ENCODE measurements around the gene PPP2R2C. TPM values are rescaled to one million over a fixed set of nuclear protein-coding genes. Genes with fewer than 3 reads are reported as not detected.

Gene PPP2R2C
- total RNA-seq, 1 experiment from 2014 or later, result 32.9 TPM

- H3K9me2 ChIP-seq (ENCODE audit: insufficient read depth), result no peaks in the 10 kb centered on the region
- ATAC-seq (no peak), DNase-seq (ENCODE audit: low read depth, low spot score) (no peak)
- no peak overlapping the region for H3K9ac ChIP-seq (ENCODE audit: low read length)
- RAD21 ChIA-PET (ENCODE audit: low non-redundant PET in 1 of 2, low total read pairs in 2 of 2, uncharacterized antibody in 2 of 2, unreplicated experiment in 2 of 2), result no interaction called here
- H3K9me3 ChIP-seq (ENCODE audit: control insufficient read depth in 1 of 2, insufficient read depth in 1 of 2, low read depth in 1 of 2, low read length in 2 of 2), result no peaks in the 10 kb centered on the region
- no peak overlapping the region for H3K4me3 ChIP-seq (replicated peaks in 1 of 2; ENCODE audit: low read depth in 1 of 2, low read length in 2 of 2)
- CTCF ChIA-PET, result no interaction called here
- no peaks in the 10 kb centered on the region for H3K79me2 ChIP-seq (ENCODE audit: insufficient read depth, low read length)
- no peaks in the 10 kb centered on the region for H3K36me3 ChIP-seq (ENCODE audit: control insufficient read depth in 1 of 2, insufficient read depth in 2 of 2, low read length in 2 of 2)
- no peaks in the 10 kb centered on the region for H3K27me3 ChIP-seq (ENCODE audit: insufficient read depth, low read length)
- no TSS peak for BruUV-seq (replicated peaks)
- no peak overlapping the region for H2AFZ ChIP-seq (ENCODE audit: low read depth, low read length, poor library complexity, severe bottlenecking)
- H3K4me1 ChIP-seq (ENCODE audit: control insufficient read depth in 1 of 2, insufficient read depth in 2 of 2, low read length in 2 of 2), result no peaks in the 10 kb centered on the region
- no peaks in the 10 kb centered on the region for H4K20me1 ChIP-seq (ENCODE audit: insufficient read depth)
- TF ChIP-seq EGR1 (IDR thresholded peaks at IDR 0.05; ENCODE audit: low read depth) (no peak), ATF3 (IDR thresholded peaks at IDR 0.05) (no peak), RAD21 (IDR thresholded peaks at IDR 0.05; ENCODE audit: low read depth) (no peak), CTCF (IDR thresholded peaks at IDR 0.05 in 2 of 3, conservative IDR thresholded peaks at IDR 0.05 in 1 of 3; ENCODE audit: borderline replicate concordance in 1 of 3, insufficient read depth in 1 of 3, low read depth in 2 of 3, low read length in 2 of 3) (no peak), ZNF274 (IDR thresholded peaks at IDR 0.05; ENCODE audit: low read depth, low read length) (no peak), SP1 (IDR thresholded peaks at IDR 0.05; ENCODE audit: low read depth) (no peak), REST (IDR thresholded peaks at IDR 0.05; ENCODE audit: low read depth) (no peak), TCF7L2 (IDR thresholded peaks at IDR 0.05; ENCODE audit: borderline replicate concordance, extremely low read depth, insufficient read depth, insufficient read length) (no peak), EZH2phosphoT487 (IDR thresholded peaks at IDR 0.05; ENCODE audit: borderline replicate concordance) (no peak), EZH2 (IDR thresholded peaks at IDR 0.05) (no peak), SIN3A (IDR thresholded peaks at IDR 0.05; ENCODE audit: low read depth) (no peak), SRF (IDR thresholded peaks at IDR 0.05; ENCODE audit: low read depth) (no peak), MAX (IDR thresholded peaks at IDR 0.05) (no peak), ELF1 (IDR thresholded peaks at IDR 0.05; ENCODE audit: borderline replicate concordance, low read depth) (no peak), POLR2A (IDR thresholded peaks at IDR 0.05; ENCODE audit: borderline replicate concordance, extremely low read depth, insufficient read depth, insufficient read length) (no peak), CEBPB (IDR thresholded peaks at IDR 0.05; ENCODE audit: low read depth) (no peak), JUND (IDR thresholded peaks at IDR 0.05) (no peak), FOSL1 (IDR thresholded peaks at IDR 0.05; ENCODE audit: low read depth) (no peak), ZFX (IDR thresholded peaks at IDR 0.05) (no peak), CBX3 (IDR thresholded peaks at IDR 0.05; ENCODE audit: low read depth) (no peak)
- no peak overlapping the region for H3K27ac ChIP-seq (ENCODE audit: low read depth, low read length)
- intact Hi-C loops (cut with micrococcal nuclease), result no loop called here
- POLR2A ChIA-PET, result no interaction called here
- no peak overlapping the region for H3K4me2 ChIP-seq (ENCODE audit: low read length)
Observed at GRCh38 chr4:6425911-6426310, 46.5 kb downstream of the PPP2R2C start.

Measured in HCT116 (cell line).